Measurements from ENCODE around the gene POLR1F. TPM values are rescaled to one million over a fixed set of nuclear protein-coding genes. Genes with fewer than 3 reads are reported as not detected.

The POLR1F gene
- total and polyA plus RNA-seq, 8 donors: 3.8 to 17.3 (median 6.0) TPM

GRCh38 chr7:19701471-19701870 is 7.4 kb downstream of the POLR1F start:
- Histone ChIP-seq H3K27ac (no peak overlapping the region), H3K27me3 (no peaks in the 10 kb centered on the region), H3K9me3 (no peaks in the 10 kb centered on the region), H3K4me1 (peaks cover 0 to 10% (median 4%) of the 10 kb centered on the region in 4 donors), H3K4me3 (no peak overlapping the region), H3K36me3 (peaks cover 4 to 51% (median 42%) of the 10 kb centered on the region in 4 donors)
- TF ChIP-seq CTCF (IDR thresholded peaks at IDR 0.05): no peak
- no peak for TF ChIP-seq POLR2AphosphoS5 (IDR thresholded peaks at IDR 0.05)
- no peak for TF ChIP-seq POLR2A (IDR thresholded peaks at IDR 0.05)
- no peak for TF ChIP-seq EP300 (IDR thresholded peaks at IDR 0.05)
- intact Hi-C loops (cut with DNase I; ENCODE audit: low total_unique reads): no loop called here
- no peak for DNase-seq
- WGBS, 5 donors: 51 to 74% (median 65%) methylated on average over 4 of the region's 4 CpGs

GRCh38 chr7:19700936-19701335 is 7.9 kb downstream of the POLR1F start:
- DNase-seq: no peak
- TF ChIP-seq POLR2A (IDR thresholded peaks at IDR 0.05): no peak
- no peak for TF ChIP-seq CTCF (IDR thresholded peaks at IDR 0.05)
- TF ChIP-seq POLR2AphosphoS5 (IDR thresholded peaks at IDR 0.05): no peak
- TF ChIP-seq EP300 (IDR thresholded peaks at IDR 0.05): no peak
- intact Hi-C loops (cut with DNase I; ENCODE audit: low total_unique reads): no loop called here
- H3K27me3 ChIP-seq: no peaks in the 10 kb centered on the region
- H3K36me3 ChIP-seq: peaks cover 4 to 52% (median 43%) of the 10 kb centered on the region in 4 donors
- H3K9me3 ChIP-seq: no peaks in the 10 kb centered on the region
- H3K27ac ChIP-seq: no peak overlapping the region
- no peak overlapping the region for H3K4me3 ChIP-seq
- peaks cover 0 to 5% (median 2%) of the 10 kb centered on the region in 4 donors for H3K4me1 ChIP-seq
- WGBS, 5 donors: 82 to 92% (median 86%) methylated on average over 3 of the region's 3 CpGs

- whole genome bisulfite sequencing, 5 donors: 89 to 94% (median 93%) methylated on average over 3 of the region's 3 CpGs
- intact Hi-C loops (cut with DNase I; ENCODE audit: low total_unique reads): no loop called here
- H3K27me3 ChIP-seq: no peaks in the 10 kb centered on the region
- no peak for DNase-seq
- H3K36me3 ChIP-seq: peaks cover 0 to 52% (median 39%) of the 10 kb centered on the region in 4 donors
- TF ChIP-seq POLR2A (IDR thresholded peaks at IDR 0.05): no peak
- TF ChIP-seq POLR2AphosphoS5 (IDR thresholded peaks at IDR 0.05): no peak
- TF ChIP-seq CTCF (IDR thresholded peaks at IDR 0.05): no peak
- TF ChIP-seq EP300 (IDR thresholded peaks at IDR 0.05): no peak
- no peaks in the 10 kb centered on the region for H3K4me1 ChIP-seq
- H3K9me3 ChIP-seq: no peaks in the 10 kb centered on the region
- H3K4me3 ChIP-seq: no peak overlapping the region
- no peak overlapping the region for H3K27ac ChIP-seq
Measured at GRCh38 chr7:19698331-19698730, 10.5 kb downstream of the POLR1F start.

GRCh38 chr7:19696926-19697325 is 11.9 kb downstream of the POLR1F start:
- peaks cover 0 to 40% (median 29%) of the 10 kb centered on the region in 4 donors for H3K36me3 ChIP-seq
- no peak for DNase-seq
- TF ChIP-seq POLR2AphosphoS5 (IDR thresholded peaks at IDR 0.05) (no peak), EP300 (IDR thresholded peaks at IDR 0.05) (no peak), CTCF (IDR thresholded peaks at IDR 0.05) (no peak)
- H3K9me3 ChIP-seq: peaks cover 0 to 7% (median 3%) of the 10 kb centered on the region in 4 donors
- H3K4me1 ChIP-seq: no peaks in the 10 kb centered on the region
- no peaks in the 10 kb centered on the region for H3K27me3 ChIP-seq
- intact Hi-C loops (cut with DNase I; ENCODE audit: low total_unique reads): no loop called here
- no peak overlapping the region for H3K27ac ChIP-seq
- no peak overlapping the region for H3K4me3 ChIP-seq
